ENCODE data around the gene MAML2. TPM values are rescaled to one million over a fixed set of nuclear protein-coding genes. Genes with fewer than 3 reads are reported as not detected.

MAML2 gene
- total RNA-seq, 1 donor = 20.1 TPM

- no peak for TF ChIP-seq CTCF (IDR thresholded peaks at IDR 0.05; ENCODE audit: insufficient read depth, low read length)
- no peak overlapping the region for H3K4me3 ChIP-seq (ENCODE audit: low read depth, low read length)
- DNase-seq (ENCODE audit: low read depth) = no peak
These were observed 75.4 kb downstream of the MAML2 start for GRCh38 chr11:96267496-96268032.

- no peak for TF ChIP-seq CTCF (IDR thresholded peaks at IDR 0.05; ENCODE audit: insufficient read depth, low read length)
- peak; percentile 43 for DNase-seq (ENCODE audit: low read depth)
- H3K4me3 ChIP-seq (ENCODE audit: low read depth, low read length) = no peak overlapping the region
These were observed 75.9 kb downstream of the MAML2 start for GRCh38 chr11:96267001-96267495.

- H3K4me3 ChIP-seq (ENCODE audit: low read depth, low read length) = no peak overlapping the region
- TF ChIP-seq CTCF (IDR thresholded peaks at IDR 0.05; ENCODE audit: insufficient read depth, low read length) = no peak
- no peak for DNase-seq (ENCODE audit: low read depth)
These were observed 77.0 kb downstream of the MAML2 start for GRCh38 chr11:96265972-96266371.

DNA sequence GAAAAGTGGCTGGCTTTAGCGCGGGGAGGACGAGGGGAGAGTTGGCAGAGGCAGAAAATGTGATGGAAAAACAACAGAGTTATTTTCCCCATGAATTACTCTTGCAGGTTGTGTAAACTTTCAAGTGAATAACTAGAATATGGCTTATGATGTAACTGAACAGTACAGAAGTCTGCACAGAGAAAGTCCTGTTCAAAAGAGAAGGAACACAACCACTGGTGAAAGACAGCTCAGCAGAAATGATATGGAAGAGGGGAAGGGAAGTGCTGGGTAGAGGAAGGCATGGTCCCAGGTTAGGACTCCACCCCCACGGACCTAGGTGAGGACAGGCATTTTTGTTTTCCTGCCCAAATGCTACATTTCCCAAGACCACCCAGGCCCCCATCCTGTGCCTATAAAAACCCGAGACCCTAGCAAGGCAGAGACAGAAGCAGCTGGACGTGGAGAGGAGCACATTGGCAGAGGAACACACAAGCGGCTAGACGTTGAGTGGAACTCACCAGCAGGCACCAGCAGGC lies 77.7 kb downstream of the MAML2 start:
- no peak for TF ChIP-seq CTCF (IDR thresholded peaks at IDR 0.05; ENCODE audit: insufficient read depth, low read length)
- H3K4me3 ChIP-seq (ENCODE audit: low read depth, low read length) = no peak overlapping the region
- DNase-seq (ENCODE audit: low read depth) = no peak

GRCh38 chr11:96264364-96264763 lies 78.6 kb downstream of the MAML2 start:
- H3K4me3 ChIP-seq (ENCODE audit: low read depth, low read length) = no peak overlapping the region
- peak; percentile 12 for TF ChIP-seq CTCF (IDR thresholded peaks at IDR 0.05; ENCODE audit: insufficient read depth, low read length)
- DNase-seq (ENCODE audit: low read depth) = no peak

GRCh38 chr11:96263238-96263763 lies 79.7 kb downstream of the MAML2 start:
- DNase-seq (ENCODE audit: low read depth) = peak; percentile 84
- no peak overlapping the region for H3K4me3 ChIP-seq (ENCODE audit: low read depth, low read length)
- TF ChIP-seq CTCF (IDR thresholded peaks at IDR 0.05; ENCODE audit: insufficient read depth, low read length) = peak; percentile 18

Measured in fibroblast of the aortic adventitia (primary cell).